ENCODE results near the gene CLC.

- no peak for TF ChIP-seq CTCF (IDR thresholded peaks at IDR 0.05)
- TF ChIP-seq POLR2AphosphoS5 (IDR thresholded peaks at IDR 0.05): no peak
Observed at GRCh38 chr19:39684267-39684666, 53.6 kb downstream of the CLC start.

All from prostate gland (tissue), 2 donors.